ENCODE measurements around the gene PDCD1LG2.

PDCD1LG2 gene

GRCh38 chr9:5529683-5530221 lies 19.4 kb downstream of the PDCD1LG2 start:
- no peak for DNase-seq (ENCODE audit: low read depth in 2 of 2, low spot score in 1 of 2)

GRCh38 chr9:5531101-5531882 lies 21.0 kb downstream of the PDCD1LG2 start:
- DNase-seq (ENCODE audit: low read depth in 2 of 2, low spot score in 1 of 2): no peak

GRCh38 chr9:5532306-5532705 lies 22.0 kb downstream of the PDCD1LG2 start:
- no peak for DNase-seq (ENCODE audit: low read depth in 2 of 2, low spot score in 1 of 2)

GRCh38 chr9:5532790-5533189 lies 22.5 kb downstream of the PDCD1LG2 start:
- DNase-seq (ENCODE audit: low read depth in 2 of 2, low spot score in 1 of 2): no peak

GRCh38 chr9:5536684-5537083 lies 26.4 kb downstream of the PDCD1LG2 start:
- no peak for DNase-seq (ENCODE audit: low read depth in 2 of 2, low spot score in 1 of 2)

GRCh38 chr9:5543875-5544702 lies 33.8 kb downstream of the PDCD1LG2 start:
- no peak for DNase-seq (ENCODE audit: low read depth in 2 of 2, low spot score in 1 of 2)

- DNase-seq (ENCODE audit: low read depth in 2 of 2, low spot score in 1 of 2): no peak
Observed at GRCh38 chr9:5549658-5550650, 39.6 kb downstream of the PDCD1LG2 start.

- DNase-seq (ENCODE audit: low read depth in 2 of 2, low spot score in 1 of 2): no peak
Observed at GRCh38 chr9:5551368-5552150, 41.2 kb downstream of the PDCD1LG2 start.

- DNase-seq (ENCODE audit: low read depth in 2 of 2, low spot score in 1 of 2): no peak
Observed at GRCh38 chr9:5552301-5552700, 42.0 kb downstream of the PDCD1LG2 start.

GRCh38 chr9:5553211-5553610 lies 42.9 kb downstream of the PDCD1LG2 start:
- DNase-seq (ENCODE audit: low read depth in 2 of 2, low spot score in 1 of 2): no peak

- no peak for DNase-seq (ENCODE audit: low read depth in 2 of 2, low spot score in 1 of 2)
Observed at GRCh38 chr9:5554254-5554653, 43.9 kb downstream of the PDCD1LG2 start.

- DNase-seq (ENCODE audit: low read depth in 2 of 2, low spot score in 1 of 2): no peak
Observed at GRCh38 chr9:5556101-5556705, 45.9 kb downstream of the PDCD1LG2 start.

- DNase-seq (ENCODE audit: low read depth in 2 of 2, low spot score in 1 of 2): no peak
Observed at GRCh38 chr9:5557606-5558587, 47.6 kb downstream of the PDCD1LG2 start.

GRCh38 chr9:5559659-5560058 lies 49.3 kb downstream of the PDCD1LG2 start:
- no peak for DNase-seq (ENCODE audit: low read depth in 2 of 2, low spot score in 1 of 2)

- DNase-seq (ENCODE audit: low read depth in 2 of 2, low spot score in 1 of 2): no peak
Observed at GRCh38 chr9:5560443-5561100, 50.2 kb downstream of the PDCD1LG2 start.

GRCh38 chr9:5561828-5562488 lies 51.6 kb downstream of the PDCD1LG2 start:
- no peak for DNase-seq (ENCODE audit: low read depth in 2 of 2, low spot score in 1 of 2)

- no peak for DNase-seq (ENCODE audit: low read depth in 2 of 2, low spot score in 1 of 2)
Observed at GRCh38 chr9:5562806-5563416, 52.6 kb downstream of the PDCD1LG2 start.

All from stimulated activated CD8-positive, alpha-beta memory T cell treated with anti-CD3 and anti-CD28 coated beads, Interleukin-4, amount 100 ng/mL, for 1 hour (primary cell).